CD4-positive, alpha-beta T cell treated with Interleukin-15 for 1 hour (primary cell): ENCODE data around the gene ABAT.
A peak's percentile ranks its signal among the peaks of the same experiment; 100 is the strongest.
"Not testable (repeated sequence)": the region's sequence is repeated elsewhere in the genome, so short reads cannot be mapped to it uniquely, and the experiment has no call there.

Experiments
- DNase-seq: peaks from one replicate; pipeline ENCODE4 v3.0.0-alpha.2; 2020

ABAT gene

DNA sequence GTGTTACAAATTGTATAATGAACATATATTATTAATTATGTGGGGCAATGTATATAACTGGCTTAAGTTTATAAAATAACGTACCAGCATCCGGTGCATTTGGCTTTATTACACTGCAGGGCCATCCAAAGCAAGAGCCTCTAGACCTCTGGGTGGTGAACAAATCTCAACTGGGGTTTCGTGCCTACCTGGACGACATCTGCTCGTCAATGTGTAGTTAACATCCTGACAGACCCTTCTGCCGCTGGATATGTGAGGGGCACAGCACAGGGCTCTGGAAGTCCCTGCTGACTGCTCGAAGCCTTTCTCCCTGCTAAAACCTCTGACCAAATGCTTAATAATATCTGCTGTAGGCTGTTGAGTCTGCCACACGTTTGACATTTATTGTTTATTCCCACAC is 120.7 kb downstream of the ABAT start:
- DNase-seq = no peak

DNA sequence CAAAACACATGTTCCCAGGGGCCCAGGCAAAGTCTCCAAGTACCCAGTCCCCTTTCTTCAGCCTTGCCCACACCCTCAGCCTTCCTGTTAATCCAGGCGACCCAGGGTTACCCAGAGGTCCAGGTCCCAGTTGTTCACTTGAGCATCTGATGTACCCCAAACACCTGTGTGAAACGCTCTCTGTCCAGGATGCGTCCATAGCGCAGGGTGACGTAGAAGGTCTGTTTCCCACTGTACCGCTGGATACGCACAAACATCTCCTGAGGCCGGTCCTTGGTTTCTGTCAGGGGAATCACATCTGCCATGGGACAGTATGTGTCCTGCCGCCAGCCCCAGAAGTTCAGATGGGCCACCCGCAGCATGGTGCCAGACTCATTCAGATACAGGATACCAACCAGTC is 121.4 kb downstream of the ABAT start:
- no peak for DNase-seq

DNA sequence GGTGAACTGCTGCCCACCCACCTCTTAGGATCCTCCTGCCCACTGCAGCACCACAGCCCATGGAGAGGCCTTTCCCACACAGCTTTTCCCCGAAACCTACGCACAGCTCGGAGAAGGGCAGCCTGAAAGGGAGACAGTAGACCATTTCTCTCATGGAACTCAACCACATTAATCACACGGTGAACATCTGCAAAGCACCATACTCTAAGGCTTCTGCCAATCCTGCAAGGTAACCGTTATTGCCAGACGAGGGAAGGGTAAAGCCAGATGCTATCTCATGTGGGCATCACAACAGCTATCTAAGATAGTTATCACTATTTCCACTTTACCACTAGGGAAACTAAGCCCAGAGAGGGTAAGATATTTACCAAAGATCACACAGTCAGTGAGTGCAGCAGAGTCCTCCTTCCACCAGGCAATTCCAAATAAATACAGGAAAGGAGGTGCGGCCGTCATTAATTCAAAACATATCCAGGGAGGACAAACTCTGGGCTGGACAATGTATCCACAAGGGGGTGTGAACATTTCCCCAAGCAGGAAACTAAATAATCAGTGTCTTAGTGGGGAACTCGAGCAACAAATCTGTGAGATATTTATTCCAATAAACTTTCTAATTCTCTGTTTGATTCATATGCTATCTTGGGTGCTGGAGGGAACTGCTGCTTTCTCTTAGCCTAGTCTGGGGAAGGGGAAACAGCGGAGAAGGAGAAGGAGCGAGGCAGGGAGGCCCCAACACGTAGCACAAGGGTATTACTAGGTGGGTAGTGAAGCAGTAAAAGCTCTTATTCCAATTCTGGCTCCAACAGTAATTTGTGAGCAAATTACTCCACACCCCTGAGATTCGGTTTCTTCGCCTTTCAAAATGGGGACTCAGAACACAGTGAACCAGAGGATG is 122.3 kb downstream of the ABAT start:
- DNase-seq = no peak

DNA sequence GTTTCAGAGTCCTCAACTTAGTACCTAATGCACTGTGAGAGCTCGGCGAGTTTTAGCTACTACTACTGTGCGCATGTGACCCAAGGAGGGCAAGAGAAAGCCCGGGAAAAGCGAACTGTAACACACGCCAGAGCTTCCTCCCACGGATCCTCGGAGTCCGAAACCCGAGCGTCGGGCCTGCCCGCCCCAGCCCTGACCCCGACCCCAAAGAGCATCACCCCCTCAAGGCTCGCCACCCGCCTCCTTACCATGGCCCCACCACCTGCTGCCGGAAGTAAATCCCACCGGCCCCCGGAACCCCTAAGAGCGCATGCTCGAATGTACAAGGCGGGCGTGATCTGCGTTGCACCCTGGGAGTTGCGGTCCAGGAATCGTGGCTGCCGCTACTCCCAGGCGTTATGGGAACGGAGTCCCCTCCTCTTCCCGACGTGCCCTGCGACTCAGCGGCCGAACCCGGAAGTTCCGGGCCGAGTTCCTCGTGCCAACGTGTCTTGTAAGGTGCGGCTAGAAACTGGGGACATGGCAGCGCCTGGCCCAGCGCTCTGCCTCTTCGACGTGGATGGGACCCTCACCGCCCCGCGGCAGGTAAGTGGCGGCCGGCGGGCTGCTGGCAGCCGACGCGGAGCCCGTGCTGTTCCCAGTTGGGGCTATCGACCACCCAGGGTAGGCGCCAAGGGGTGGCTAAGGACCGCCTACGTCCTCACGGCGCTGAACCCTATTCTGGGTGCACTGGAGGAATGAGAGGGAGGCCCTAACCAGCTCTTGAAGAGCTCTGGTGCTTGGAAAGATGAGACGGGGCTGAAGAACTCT is 123.2 kb downstream of the ABAT start, which contains the start of the genes PMM2 and TMEM186:
Gene PMM2, plus strand, starts transcription at position 476 of the 810 bp plus-strand sequence. Its CDS starts 44 bp downstream, at position 520.
Gene TMEM186, minus strand, starts transcription at position 276 of the 810 bp plus-strand sequence. Its CDS starts 25 bp downstream, at position 251.
- peak; percentile 96 for DNase-seq

DNA sequence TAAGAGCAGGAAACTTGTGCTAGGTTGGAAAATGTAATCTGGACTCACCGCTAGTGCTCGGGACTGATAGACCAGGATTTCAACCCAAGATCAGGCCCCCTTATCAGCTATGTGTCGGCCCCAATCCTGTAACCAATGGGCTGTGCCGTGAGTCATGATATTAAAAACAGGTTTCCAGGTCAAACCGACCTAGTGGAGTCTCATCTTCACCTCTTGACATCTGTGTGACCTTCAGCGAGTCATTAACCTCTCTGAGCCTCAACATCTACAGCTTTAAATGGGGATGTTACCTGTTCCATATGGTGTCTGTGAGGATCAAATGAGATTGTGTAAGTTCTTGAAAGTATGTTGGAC is 123.7 kb downstream of the ABAT start:
- no peak for DNase-seq

DNA sequence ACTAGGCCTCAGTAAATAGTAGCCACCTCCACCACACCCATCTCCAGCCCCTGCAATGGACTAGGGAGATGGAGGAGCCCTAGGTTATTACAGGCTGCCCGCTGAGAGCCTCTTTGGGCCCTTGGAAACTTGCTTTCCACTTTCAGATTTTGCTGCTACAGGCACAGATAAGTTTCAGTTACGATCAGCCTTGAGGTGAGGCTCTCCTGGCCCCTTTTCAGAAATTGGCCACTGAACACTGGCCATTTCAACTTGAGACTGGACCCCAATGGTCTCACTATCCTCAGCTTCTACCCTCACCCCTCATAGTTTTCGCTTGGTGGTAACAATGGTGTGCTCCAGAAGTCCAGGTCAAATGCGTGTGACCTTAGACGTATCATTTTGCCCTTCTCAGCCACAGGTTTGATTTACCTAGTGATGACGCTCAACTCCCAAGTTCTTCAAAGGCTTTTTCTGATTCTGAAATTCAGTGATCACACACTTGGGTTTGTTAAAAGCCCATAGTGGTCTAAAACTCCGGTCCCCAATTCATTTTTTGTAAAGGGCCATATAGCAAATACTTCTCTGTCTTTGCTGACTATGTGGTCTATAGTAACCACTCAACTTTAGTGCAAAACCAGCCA is 124.2 kb downstream of the ABAT start:
- no peak for DNase-seq

DNA sequence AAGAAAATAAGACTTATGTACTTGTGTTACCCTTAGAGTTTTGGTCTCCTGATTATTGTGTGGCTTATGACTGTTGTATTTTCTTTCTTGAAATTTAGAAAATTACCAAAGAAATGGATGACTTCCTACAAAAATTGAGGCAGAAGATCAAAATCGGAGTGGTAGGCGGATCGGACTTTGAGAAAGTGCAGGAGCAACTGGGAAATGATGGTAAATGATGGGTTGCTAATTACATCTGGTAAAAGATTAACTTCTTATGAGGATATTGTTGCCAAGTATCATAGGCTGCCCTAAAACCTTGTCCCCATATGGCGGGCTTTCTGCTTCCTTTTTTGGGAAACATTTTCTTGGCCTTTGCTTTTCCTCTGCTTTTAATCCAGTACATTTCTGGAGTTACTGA is 127.3 kb downstream of the ABAT start:
- no peak for DNase-seq

DNA sequence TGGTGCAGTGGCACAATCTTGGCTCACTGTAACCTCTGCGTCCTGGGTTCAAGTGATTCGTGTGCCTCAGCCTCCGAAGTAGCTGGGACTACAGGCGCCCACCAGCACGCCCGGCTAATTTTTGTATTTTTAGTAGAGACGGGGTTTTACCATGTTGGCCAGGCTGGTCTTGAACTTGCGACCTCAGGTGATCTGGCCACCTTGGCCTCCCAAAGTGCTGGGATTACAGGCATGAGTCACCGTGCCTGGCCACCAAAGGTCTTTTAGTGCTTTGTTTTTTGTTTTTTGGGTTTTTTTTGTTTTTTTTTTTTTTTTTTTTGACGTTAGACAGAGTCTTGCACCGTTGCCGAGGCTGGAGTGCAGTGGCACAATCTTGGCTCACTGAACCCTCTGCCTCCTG is 129.3 kb downstream of the ABAT start:
- not testable (repeated sequence) for DNase-seq

DNA sequence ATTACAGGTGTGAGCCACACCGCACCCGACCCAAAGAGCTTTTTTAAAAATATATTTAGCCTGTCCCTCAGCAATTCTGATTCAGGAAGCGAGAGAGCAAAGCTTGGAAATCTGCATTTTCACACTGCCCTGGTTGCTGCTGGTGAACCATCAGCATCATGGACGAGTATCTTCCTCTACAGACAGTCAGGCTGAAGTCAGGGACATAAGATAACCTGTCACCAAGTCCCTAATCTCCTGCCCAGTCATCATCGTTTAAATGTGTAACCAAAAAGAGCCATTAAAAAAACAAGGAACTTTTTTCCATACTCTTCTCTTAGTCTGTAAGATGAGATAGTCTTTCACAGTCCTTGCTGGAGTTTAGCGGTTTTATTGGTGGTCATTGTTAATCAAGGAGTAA is 129.9 kb downstream of the ABAT start:
- no peak for DNase-seq

DNA sequence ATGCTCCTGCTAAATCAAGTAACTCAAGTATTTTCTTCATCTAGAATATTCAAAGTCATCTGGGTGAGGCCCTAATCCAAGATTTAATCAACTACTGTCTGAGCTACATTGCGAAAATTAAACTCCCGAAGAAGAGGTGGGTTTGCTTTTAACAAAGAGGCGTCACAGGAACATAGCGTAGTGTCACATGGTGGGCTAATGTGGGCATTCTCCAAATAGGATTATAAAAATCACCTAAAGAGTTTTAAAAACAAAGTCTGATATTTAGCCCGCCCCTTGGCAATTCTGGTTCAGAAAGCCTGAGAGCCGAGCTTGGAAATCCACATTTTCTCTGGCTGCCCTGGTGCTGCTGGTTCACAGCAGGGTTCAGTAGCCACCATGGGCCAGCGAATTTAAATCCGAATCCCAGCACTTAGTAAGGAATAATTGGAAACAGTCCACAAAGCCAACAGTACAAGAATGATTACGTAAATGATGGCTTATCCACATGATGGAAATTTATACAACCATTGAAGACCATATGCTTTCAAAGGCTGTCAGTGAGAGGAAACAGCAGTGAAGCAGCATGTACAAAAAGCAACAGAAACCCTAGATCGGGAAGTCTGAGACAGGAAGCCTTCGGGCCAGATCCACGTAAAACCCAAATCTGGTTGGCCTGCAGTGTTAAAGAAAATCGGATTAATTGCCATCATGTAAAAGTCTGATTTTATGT is 132.0 kb downstream of the ABAT start:
- no peak for DNase-seq

DNA sequence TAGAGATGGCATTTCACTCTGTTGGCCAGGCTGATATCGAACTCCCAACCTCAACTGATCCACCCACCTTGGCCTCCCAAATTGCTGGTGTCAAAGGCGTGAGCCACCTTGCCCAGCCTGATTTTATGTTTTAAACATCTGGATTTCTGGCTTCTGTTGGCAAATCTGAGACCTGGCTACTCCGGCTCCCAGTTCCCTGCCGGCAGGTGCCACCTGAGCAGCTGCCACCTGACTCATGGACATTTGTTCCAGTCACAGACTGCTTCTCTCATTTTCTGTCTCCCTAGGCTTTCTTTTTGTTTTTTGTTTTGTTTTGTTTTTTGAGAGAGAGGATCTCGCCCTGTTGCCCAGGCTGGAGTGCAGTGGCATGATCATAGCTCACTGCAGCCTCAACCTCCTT is 132.8 kb downstream of the ABAT start:
- DNase-seq = no peak

DNA sequence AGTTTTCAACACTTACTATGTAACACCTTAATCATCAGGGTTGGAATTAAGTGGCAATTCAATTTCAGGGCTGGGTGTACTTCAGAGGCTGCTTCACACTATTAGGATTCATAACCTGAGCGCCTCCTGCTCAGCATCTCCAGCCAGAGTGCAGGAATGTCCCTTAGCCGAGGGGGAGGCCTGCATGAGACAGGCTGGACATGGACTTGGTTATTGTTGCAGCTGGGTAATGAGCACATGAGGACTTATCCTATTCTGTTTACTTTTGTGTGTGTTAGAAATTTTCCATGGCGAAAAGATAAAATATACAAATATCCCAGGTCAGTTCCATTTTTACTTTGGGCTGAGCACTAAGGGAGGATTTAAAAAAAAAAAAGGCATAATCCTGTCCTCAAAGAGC is 133.6 kb downstream of the ABAT start:
- DNase-seq = no peak

DNA sequence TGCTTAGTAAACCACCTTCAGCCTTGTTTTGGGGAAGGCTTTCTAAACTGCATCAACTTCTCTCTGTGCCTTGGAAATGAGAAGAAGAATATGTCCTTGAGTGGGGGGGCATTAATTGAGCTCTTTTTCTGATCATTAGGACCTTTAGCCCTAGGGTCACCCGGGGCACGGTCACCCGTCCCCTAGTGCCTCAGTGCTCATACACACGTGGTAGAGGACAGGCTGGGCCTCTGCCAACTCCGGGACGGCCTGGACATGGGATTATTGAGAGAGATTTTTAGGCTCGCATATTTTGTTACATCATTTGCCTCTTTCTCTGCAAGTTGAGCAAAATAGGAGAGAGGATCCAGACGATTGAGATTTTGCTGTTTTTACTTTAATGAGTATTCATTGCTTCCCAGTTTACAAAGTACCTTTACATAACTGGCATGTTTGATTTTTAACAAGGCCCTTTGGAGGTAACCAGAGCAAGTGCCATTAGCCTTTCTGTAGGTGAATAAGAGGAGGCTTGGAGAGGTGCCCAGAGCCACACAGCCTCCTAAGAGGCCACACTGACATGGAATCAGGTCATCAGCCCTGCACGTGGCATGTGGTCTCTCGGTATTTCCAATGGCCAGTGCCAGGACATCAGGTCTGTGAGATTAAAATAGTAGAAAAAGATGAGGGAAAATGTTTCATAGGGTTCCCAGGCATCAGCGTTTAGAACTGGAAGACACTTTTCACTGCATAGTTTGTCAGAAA is 134.4 kb downstream of the ABAT start:
- no peak for DNase-seq

DNA sequence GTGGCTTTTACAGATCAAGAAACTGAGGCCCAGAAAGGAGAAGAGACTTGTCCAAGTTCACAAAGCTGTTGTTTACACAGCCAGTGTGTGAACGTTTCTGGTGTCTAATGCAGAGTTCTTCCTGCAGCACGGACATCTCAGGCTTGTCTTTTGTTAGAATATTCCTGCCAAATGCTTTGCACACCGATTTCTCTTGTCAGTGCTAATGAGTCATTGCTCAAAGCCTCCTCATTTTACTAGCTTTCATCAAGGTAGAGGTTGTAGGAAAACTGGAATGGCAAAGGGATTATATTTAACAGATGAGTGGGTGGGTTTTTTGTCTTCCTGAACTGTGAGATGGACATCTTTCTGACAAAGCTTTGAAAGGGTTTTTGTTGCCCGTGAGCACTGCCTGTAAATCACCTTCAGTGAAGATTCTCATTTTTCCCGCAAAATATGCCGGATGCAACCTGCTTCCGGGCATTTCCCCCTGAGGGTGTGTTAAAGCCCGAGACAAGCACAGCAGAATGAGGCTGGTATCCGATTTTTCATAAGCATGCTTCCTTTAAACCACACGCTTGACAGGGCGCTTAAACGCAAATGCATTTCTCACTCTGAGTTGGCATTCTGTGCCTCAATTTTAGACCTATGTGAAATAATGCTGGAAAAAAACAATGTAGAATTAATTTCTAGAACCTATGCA is 137.9 kb downstream of the ABAT start:
- DNase-seq = no peak

DNA sequence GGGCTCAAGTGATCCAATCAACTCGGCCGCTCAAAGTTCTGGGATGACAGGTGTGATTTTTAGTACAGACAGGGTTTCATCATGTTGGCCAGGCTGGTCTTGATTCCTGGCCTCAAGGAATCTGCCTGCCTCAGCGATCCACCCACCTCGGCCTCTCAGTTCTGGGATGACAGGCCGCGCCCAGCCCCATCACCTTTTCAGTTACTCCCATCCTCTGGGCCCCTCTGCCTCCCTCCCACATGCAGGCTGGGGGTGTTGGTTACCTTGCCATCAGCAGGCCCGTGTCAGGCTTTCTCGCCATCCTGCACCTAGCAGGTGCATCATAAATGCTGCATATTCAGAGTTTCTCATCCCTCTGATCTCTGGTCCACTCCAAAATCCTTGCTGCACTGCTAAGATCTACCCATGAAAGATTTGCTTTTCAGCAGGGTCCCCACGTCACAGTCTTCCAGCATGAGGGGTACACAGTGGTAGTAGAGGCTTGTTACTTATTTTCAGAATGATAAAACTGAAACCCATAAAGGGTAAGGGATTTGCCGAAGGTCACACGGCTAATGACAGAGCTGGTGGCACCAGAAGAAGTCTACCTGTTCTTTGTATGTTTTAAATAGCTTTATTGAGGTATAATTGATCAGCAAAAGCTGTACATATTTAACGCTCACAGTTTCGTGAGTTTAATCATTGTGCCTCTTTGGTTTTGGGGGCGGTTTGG is 139.8 kb downstream of the ABAT start:
- DNase-seq = no peak

DNA sequence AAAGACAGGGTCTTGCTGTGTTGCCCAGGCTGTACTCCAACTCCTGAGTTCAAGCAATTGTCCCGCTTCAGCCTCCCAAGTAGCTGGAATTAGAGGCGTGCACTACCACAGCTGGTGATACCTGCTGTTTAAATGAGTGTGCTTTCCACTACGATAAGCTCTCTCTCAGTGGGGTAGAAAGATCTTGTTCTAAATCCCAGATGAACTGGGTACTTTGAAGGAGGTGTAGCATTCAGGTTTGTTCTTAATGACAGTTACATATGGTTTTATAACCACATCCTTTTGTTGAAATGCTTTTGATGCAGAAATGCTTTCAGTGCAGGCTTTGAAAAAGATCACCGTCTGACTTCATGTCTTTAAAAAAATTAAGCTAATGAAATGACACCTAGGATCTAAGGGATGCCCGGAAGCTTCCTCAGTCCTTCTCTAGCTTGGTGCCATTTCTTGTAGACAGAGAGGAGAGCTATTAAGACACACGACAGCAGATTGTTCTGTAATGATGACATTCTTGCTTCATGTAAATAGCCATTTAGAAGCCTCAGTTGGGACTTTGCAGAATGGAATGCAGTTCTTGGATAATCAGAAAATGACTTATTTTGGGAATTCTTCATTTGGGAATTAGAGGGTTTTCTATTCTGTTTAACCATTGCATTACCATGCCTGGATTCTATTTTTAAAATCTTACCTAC is 142.7 kb downstream of the ABAT start:
- DNase-seq = no peak

DNA sequence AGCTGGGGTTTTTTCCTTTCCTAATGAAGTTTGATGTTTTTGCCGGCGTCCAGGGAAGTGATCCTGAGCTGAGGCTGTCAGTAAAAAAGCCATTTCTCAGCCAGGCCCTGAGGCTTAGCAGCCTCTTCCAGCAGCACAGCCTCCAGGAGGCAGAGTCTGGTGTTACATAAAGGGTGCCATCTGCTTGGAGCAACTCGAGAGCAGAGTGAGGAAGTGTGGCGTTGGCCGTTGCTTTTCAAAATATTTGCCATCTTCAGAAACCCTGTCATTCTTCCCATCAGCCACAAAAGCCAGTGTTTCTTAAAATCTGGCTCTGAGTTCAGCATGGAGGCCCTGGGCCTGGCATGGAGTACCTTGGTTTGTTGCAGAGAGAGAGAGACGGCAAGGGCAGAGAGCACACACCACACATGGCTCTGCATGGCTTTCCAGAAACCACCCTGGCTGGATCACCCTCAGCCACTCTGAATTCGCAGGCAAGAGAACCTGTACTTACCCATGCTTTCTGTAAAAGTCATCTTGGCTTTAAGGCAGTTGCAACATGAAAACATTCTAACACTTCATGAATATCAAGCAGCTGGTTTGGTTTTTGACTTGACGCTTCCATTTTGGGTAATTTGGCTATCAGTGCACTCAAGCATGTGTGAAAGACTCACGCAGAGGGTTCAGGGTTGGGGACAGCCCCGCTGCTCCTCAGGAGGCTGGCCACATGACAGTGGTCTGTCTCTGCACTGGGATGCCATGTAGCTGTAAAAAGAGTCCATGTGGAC is 144.3 kb downstream of the ABAT start:
- no peak for DNase-seq

DNA sequence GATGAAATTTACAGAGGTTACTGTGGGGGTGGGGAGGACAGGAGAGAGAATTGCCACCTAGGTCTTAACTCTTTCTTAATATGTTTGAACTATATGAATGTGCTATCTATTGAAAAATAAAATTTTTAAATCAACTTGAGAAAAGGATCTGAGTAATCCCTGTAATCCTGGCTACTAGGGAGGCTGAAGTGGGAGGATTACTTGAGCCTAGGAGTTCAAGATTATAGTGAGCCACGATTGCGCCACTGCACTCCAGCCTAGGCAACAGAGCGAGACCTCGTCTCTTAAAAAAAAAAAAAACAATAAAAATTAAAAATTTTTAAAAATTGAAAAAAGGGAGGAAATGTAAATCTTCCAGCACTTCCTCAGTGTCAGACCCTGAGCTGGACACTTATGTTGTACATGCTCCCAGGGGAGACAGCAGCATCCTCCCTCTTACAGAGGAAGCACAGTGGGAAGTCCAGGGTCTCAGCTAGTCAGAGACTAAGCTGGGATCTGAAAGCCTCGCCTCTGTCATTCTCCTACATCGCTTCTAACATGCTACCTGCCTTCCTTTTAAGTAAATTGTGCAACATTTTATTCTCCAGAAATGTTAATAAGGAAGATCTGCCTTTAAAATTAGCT is 145.1 kb downstream of the ABAT start:
- DNase-seq = no peak

DNA sequence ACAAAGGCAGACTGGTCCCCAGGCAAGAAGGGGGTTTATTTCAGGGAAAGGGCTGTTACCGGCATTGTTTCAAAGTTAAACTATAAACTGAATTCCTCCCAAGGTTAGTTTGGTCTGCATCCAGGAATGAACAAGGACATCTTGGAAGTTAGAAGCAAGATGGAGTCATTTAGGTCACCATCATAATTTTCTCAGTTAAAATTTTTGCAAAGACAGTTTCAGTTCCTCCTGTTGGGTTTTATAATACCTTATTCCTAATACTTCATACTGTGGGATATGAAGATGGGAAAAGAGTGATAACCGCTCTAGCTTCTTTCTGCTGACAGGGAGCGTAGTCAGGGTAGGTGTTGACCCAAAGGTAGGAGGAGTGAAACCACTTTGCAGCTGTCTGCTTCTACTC is 148.0 kb downstream of the ABAT start:
- DNase-seq = no peak
